SK-N-SH (cell line): ENCODE measurements around the gene HSD11B2. TPM values are rescaled to one million over a fixed set of nuclear protein-coding genes. Genes with fewer than 3 reads are reported as not detected.

Experiments
- CTCF ChIA-PET: fragments of 300-600, 350-600 bp; formaldehyde crosslinking; extraction: SDS; loops from one replicate; lab custom pipeline; 2021; lab: Yijun Ruan, JAX
- POLR2A ChIA-PET: fragments of 350-600 bp; sonication (Branson Sonifier 250); formaldehyde crosslinking; extraction: SDS; loops from one replicate; lab custom pipeline; 2020; ENCODE audit warnings: antibody characterized with exemption, inconsistent platforms; lab: Yijun Ruan, JAX
- DNase-seq: peaks from one replicate; pipeline ENCODE4 v3.0.0; 2012
- H2AFZ ChIP-seq: fragments of 200-600 bp; sonication (generic); 2 replicates; pipeline ENCODE4 v1.8.1; 2016; ENCODE audit warnings: antibody characterized with exemption, mild to moderate bottlenecking, low read depth
- H3F3A ChIP-seq: fragments of 200-600 bp; sonication (generic); replicated peaks from 2 replicates; pipeline ENCODE3; 2016; ENCODE audit warnings: antibody characterized with exemption, mild to moderate bottlenecking; ENCODE audit not compliant: insufficient read depth
- H3K27ac ChIP-seq, 2 experiments: fragments of 200-500 bp in 1 of 2; fragments of 200-600 bp in 1 of 2; sonication (Bioruptor generic) in 1 of 2; sonication (generic), shearing (Covaris generic) in 1 of 2; 2 replicates each; pipeline versions ENCODE4 v1.5.1 to v1.6.1; 2014 to 2016; ENCODE audit warnings: low read depth in 2 of 2, inconsistent platforms in 1 of 2, low read length in 1 of 2, mild to moderate bottlenecking in 1 of 2, mixed read lengths in 1 of 2
- H3K27me3 ChIP-seq: fragments of 200-600 bp; sonication (generic), shearing (Covaris generic); 2 replicates; pipeline ENCODE4 v1.6.1; 2016; ENCODE audit warnings: mixed run types; ENCODE audit not compliant: insufficient read depth
- H3K36me3 ChIP-seq, 2 experiments: fragments of 200-500 bp in 1 of 2; fragments of 200-600 bp in 1 of 2; sonication (Bioruptor generic) in 1 of 2; sonication (generic) in 1 of 2; replicated peaks in 1 of 2; 2 replicates each; pipeline versions ENCODE3 to v1.5.1; 2014 to 2016; ENCODE audit warnings: low read length in 1 of 2, mild to moderate bottlenecking in 1 of 2; ENCODE audit not compliant: insufficient read depth in 2 of 2, control insufficient read depth in 1 of 2
- H3K4me1 ChIP-seq, 2 experiments: fragments of 200-500 bp in 1 of 2; fragments of 200-600 bp in 1 of 2; sonication (Bioruptor generic) in 1 of 2; sonication (generic), shearing (Covaris generic) in 1 of 2; 2 replicates each; pipeline versions ENCODE4 v1.5.1 to v1.6.1; 2014 to 2016; ENCODE audit warnings: low read depth in 1 of 2, low read length in 1 of 2, mixed run types in 1 of 2; ENCODE audit not compliant: insufficient read depth in 2 of 2, control insufficient read depth in 1 of 2
- H3K4me2 ChIP-seq: fragments of 200-600 bp; sonication (generic), shearing (Covaris generic); 2 replicates; pipeline ENCODE4 v1.6.1; 2017; ENCODE audit warnings: mixed run types
- H3K4me3 ChIP-seq, 2 experiments: fragments of 200-500 bp in 1 of 2; fragments of 200-600 bp in 1 of 2; sonication (Bioruptor generic) in 1 of 2; sonication (generic), shearing (Covaris generic) in 1 of 2; 2 replicates each; pipeline versions ENCODE4 v1.5.1 to v1.8.1; 2014 to 2016; ENCODE audit warnings: low read depth in 2 of 2, inconsistent platforms in 1 of 2, low read length in 1 of 2, mild to moderate bottlenecking in 1 of 2, mixed read lengths in 1 of 2, moderate library complexity in 1 of 2
- H3K79me2 ChIP-seq: fragments of 200-600 bp; sonication (generic); 2 replicates; pipeline ENCODE4 v1.8.1; 2017; ENCODE audit warnings: mild to moderate bottlenecking; ENCODE audit not compliant: insufficient read depth
- H3K9ac ChIP-seq: fragments of 200-600 bp; sonication (generic); 2 replicates; pipeline ENCODE4 v1.6.1; 2017; ENCODE audit warnings: mixed run types
- H3K9me2 ChIP-seq: fragments of 200-600 bp; sonication (generic); 2 replicates; pipeline ENCODE4 v1.6.1; 2017; ENCODE audit warnings: mixed run types
- H3K9me3 ChIP-seq: fragments of 200-600 bp; sonication (generic); 2 replicates; pipeline ENCODE4 v1.6.1; 2017; ENCODE audit warnings: mixed run types, mild to moderate bottlenecking, moderate library complexity
- H4K20me1 ChIP-seq: fragments of 200-600 bp; sonication (generic); 2 replicates; pipeline ENCODE4 v1.6.1; 2017; ENCODE audit warnings: mild to moderate bottlenecking, mixed run types; ENCODE audit not compliant: insufficient read depth
- CHD2 ChIP-seq: fragments of 150-350 bp; IDR thresholded peaks from 2 replicates; pipeline ENCODE4 v1.6.1; 2018; ENCODE audit warnings: low read length; ENCODE audit not compliant: partially characterized antibody
- ELF1 ChIP-seq: IDR thresholded peaks from 2 replicates; pipeline ENCODE4 v1.4.0; 2012
- EP300 ChIP-seq, 2 experiments: IDR thresholded peaks; 2 replicates each; pipeline versions ENCODE4 v1.4.0 to v1.6.1; 2012; ENCODE audit warnings: borderline replicate concordance in 1 of 2, low read depth in 1 of 2, low read length in 1 of 2
- FOSL2 ChIP-seq: IDR thresholded peaks from 2 replicates; pipeline ENCODE4 v1.4.0; 2012; ENCODE audit warnings: low read depth, mild to moderate bottlenecking, moderate library complexity, borderline replicate concordance
- GATA2 ChIP-seq: sonication (generic); formaldehyde crosslinking; IDR thresholded peaks from 2 replicates; pipeline ENCODE4 v1.5.0; 2020; ENCODE audit warnings: mild to moderate bottlenecking, missing genetic modification reagents
- IRF3 ChIP-seq: fragments of 150-350 bp; IDR thresholded peaks from 2 replicates; pipeline ENCODE4 v1.6.1; 2016; ENCODE audit warnings: mild to moderate bottlenecking, low read depth, low read length
- MAX ChIP-seq: IDR thresholded peaks from 2 replicates; pipeline ENCODE4 v1.4.0; 2012; ENCODE audit warnings: low read depth
- MEF2A ChIP-seq: IDR thresholded peaks from 2 replicates; pipeline ENCODE4 v1.4.0; 2012; ENCODE audit warnings: low read depth, borderline replicate concordance
- MXI1 ChIP-seq: IDR thresholded peaks from 2 replicates; pipeline ENCODE4 v1.6.1; 2012; ENCODE audit warnings: mild to moderate bottlenecking, low read depth, low read length, improper control_type of control experiment
- POLR2AphosphoS5 ChIP-seq: IDR thresholded peaks from 2 replicates; pipeline ENCODE4 v1.6.1; 2012; ENCODE audit warnings: low read depth, low read length
- RAD21 ChIP-seq: IDR thresholded peaks from 2 replicates; pipeline ENCODE4 v1.6.1; 2012; ENCODE audit warnings: mild to moderate bottlenecking, low read length
- RCOR1 ChIP-seq: fragments of 150-350 bp; IDR thresholded peaks from 2 replicates; pipeline ENCODE4 v1.6.1; 2017; ENCODE audit warnings: antibody characterized with exemption, low read length
- RFX5 ChIP-seq: IDR thresholded peaks from 2 replicates; pipeline ENCODE4 v1.6.1; 2012; ENCODE audit warnings: mild to moderate bottlenecking, improper control_type of control experiment, low read length
- SMC3 ChIP-seq: IDR thresholded peaks from 2 replicates; pipeline ENCODE4 v1.6.1; 2012; ENCODE audit warnings: low read depth, low read length, improper control_type of control experiment
- TAF1 ChIP-seq: IDR thresholded peaks from 2 replicates; pipeline ENCODE4 v1.6.1; 2012; ENCODE audit warnings: low read depth, mild to moderate bottlenecking, low read length, moderate library complexity, borderline replicate concordance
- TCF12 ChIP-seq: IDR thresholded peaks from 2 replicates; pipeline ENCODE4 v1.4.0; 2012
- TEAD4 ChIP-seq: IDR thresholded peaks from 2 replicates; pipeline ENCODE4 v1.4.0; 2012; ENCODE audit warnings: mild to moderate bottlenecking, borderline replicate concordance; ENCODE audit not compliant: insufficient read depth
- USF1 ChIP-seq: IDR thresholded peaks from 2 replicates; pipeline ENCODE4 v1.4.0; 2012; ENCODE audit warnings: low read depth, borderline replicate concordance
- USF2 ChIP-seq: fragments of 150-350 bp; IDR thresholded peaks from 2 replicates; pipeline ENCODE4 v1.6.1; 2017; ENCODE audit warnings: antibody characterized with exemption, low read length, low read depth, borderline replicate concordance
- ZBTB33 ChIP-seq: IDR thresholded peaks from 2 replicates; pipeline ENCODE4 v1.4.0; 2012; ENCODE audit warnings: low read depth, borderline replicate concordance
- WGBS: methylation state at CpG from one replicate; pipeline ENCODE4 v1.1.6; 2017; ENCODE audit warnings: low lambda C conversion rate; 5-methylcytosine and 5-hydroxymethylcytosine counted together
- polyA plus RNA-seq, 3 experiments: library from polyadenylated mRNA; depleted of rRNA; stranded (reverse); fragments of >200 nt; gene quantifications; 2 replicates each; pipeline ENCODE4 v1.2.3, GENCODE V29; 2012

Gene HSD11B2
- polyA plus RNA-seq, 1 of the 3 experiments (the other 2 are of a cell fraction): 0.23 TPM

- TF ChIP-seq GATA2 (no peak), USF2 (no peak), MAX (no peak), MXI1 (no peak)
Measured at GRCh38 chr16:67388591-67388990, 42.3 kb upstream of the HSD11B2 start (continued).

GRCh38 chr16:67389911-67390815, 40.8 kb upstream of the HSD11B2 start:
- H3K4me1 ChIP-seq: peaks cover 13 to 43% of the 10 kb centered on the region in 2 experiments; a peak in 2 of 4 replicates
- 93% methylated on average over 24 of the region's 27 CpGs for WGBS
- H4K20me1 ChIP-seq: no peaks in the 10 kb centered on the region
- no peak overlapping the region for H3K9ac ChIP-seq
- CTCF ChIA-PET: interaction anchor here (1.4 to 2.4 kb wide), 4 partner anchors 17 to 91 kb away, joined by 3 to 12 read pairs (median 6); partner anchors contain the start of genes ATP6V0D1, KCTD19 and LRRC36
- no peaks in the 10 kb centered on the region for H3K9me2 ChIP-seq
- H3K27me3 ChIP-seq: no peaks in the 10 kb centered on the region
- H3K36me3 ChIP-seq: no peaks in the 10 kb centered on the region
- no peak overlapping the region for H3K4me2 ChIP-seq
- no peaks in the 10 kb centered on the region for H3K79me2 ChIP-seq
- no peak overlapping the region for H2AFZ ChIP-seq
- TF ChIP-seq RAD21 (no peak), TCF12 (no peak), MEF2A (no peak), SMC3 (no peak), RCOR1 (no peak), CHD2 (no peak), ELF1 (no peak), POLR2AphosphoS5 (no peak), IRF3 (no peak), FOSL2 (no peak), USF1 (no peak), RFX5 (no peak), TEAD4 (no peak), MXI1 (no peak), ZBTB33 (no peak), TAF1 (no peak), MAX (no peak), EP300 (IDR thresholded peaks at IDR 0.05; ENCODE audit: borderline replicate concordance in 1 of 2, low read depth in 1 of 2, low read length in 1 of 2) (no peak)
- peaks cover 5% of the 10 kb centered on the region for H3F3A ChIP-seq
- H3K4me3 ChIP-seq: no peak overlapping the region
- DNase-seq: no peak
- no peaks in the 10 kb centered on the region for H3K9me3 ChIP-seq
- no peak overlapping the region; a peak in 1 of 4 replicates for H3K27ac ChIP-seq
- POLR2A ChIA-PET: no interaction called here
